HG03196 (cell line): ENCODE data around the gene MSMB.
"Not testable (repeated sequence)": the region's sequence is repeated elsewhere in the genome, so short reads cannot be mapped to it uniquely, and the experiment has no call there.

Source experiments
- ATAC-seq: cut with Tn5 transposase; IDR thresholded peaks from one replicate; pipeline ENCODE4 v1.9.1; 2021; ENCODE audit not compliant: unreplicated experiment

The MSMB gene

GRCh38 chr10:46014683-46015405, 31.2 kb downstream of the MSMB start:
- ATAC-seq = no peak

- no peak for ATAC-seq
Observed at GRCh38 chr10:46014206-46014605, 31.9 kb downstream of the MSMB start.

- ATAC-seq = no peak
Observed at GRCh38 chr10:46012746-46013145, 33.3 kb downstream of the MSMB start.

DNA sequence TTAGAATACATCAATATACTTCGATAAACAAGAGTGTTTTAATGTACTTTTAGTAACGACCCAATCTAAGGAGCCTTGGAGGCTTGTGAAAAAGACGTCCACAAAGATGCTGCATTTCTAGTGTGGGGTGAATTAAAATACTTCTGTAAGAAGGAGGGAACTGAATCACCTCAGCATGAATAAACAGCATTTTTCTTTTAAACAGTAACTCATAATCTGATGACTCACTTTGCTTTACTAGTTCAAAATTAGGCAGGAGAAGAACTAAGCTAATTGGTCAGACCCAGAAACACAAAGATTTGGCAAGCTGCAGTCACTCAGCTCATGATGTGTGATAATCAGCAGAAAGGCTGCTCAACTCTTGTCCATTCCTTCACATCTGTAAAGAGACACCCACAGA, 39.9 kb downstream of the MSMB start:
- no peak for ATAC-seq

- ATAC-seq = no peak
Observed at GRCh38 chr10:46005383-46005782, 40.7 kb downstream of the MSMB start.

DNA sequence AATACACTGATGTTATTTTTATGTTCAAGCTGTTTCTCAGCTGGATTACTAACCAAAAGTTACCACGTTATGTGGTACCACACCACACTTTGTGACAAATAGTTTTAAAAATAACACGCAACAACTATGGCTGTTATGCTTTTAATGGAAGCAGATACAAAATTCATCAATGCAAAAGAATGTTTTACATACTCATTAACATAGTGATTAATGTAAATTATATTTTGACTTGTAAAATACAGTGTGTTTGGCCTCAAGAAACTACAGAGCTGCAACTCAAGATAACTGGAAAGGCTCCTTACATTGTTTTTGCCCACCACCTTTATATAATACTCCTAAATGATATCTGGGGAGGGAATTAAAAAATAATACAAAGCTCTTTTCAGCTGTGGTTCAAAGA, 41.1 kb downstream of the MSMB start:
- no peak for ATAC-seq

GRCh38 chr10:46002916-46003693, 43.0 kb downstream of the MSMB start:
- ATAC-seq = no peak

GRCh38 chr10:46002189-46002687, 43.8 kb downstream of the MSMB start:
- ATAC-seq = not testable (repeated sequence)

GRCh38 chr10:46001187-46001756, 44.8 kb downstream of the MSMB start:
- ATAC-seq = no peak

GRCh38 chr10:46000538-46000937, 45.5 kb downstream of the MSMB start:
- no peak for ATAC-seq

GRCh38 chr10:45999955-46000354, 46.1 kb downstream of the MSMB start:
- ATAC-seq = not testable (repeated sequence)

DNA sequence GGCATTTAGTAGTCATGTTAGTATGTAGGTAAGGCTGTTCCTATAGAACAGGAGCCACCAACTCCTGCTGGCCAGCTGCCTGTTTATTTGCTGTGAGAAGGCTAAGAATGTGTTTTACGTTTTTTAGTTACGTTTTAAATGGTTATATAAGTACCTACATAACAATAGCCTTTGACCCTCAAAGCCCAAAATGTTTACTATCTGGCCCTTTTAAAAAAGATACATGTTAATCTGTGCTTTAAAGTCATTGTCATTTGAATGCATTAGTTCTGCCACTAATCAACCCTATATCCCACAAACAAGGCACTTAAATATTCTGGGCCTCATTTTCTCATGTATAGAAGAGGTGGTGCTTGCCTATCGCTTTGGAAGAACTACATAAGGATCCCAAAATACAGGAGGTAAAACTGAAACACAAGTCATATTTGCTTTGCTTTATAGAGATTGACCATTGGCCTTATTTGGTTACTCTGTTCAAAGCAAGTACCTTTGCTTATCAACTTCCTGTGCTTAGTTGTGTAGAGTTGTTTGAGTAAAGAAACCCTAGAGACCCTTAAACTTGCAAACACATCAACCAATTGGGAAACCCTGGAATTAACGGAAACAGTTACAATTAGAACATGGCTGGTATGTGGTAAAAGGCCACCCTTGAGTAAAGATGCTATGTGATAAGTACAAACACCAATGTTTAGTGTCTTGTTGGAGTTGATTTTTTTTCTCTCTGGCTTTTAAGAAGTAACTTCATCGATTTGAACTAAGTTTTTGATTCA, 47.9 kb downstream of the MSMB start:
- ATAC-seq = no peak

DNA sequence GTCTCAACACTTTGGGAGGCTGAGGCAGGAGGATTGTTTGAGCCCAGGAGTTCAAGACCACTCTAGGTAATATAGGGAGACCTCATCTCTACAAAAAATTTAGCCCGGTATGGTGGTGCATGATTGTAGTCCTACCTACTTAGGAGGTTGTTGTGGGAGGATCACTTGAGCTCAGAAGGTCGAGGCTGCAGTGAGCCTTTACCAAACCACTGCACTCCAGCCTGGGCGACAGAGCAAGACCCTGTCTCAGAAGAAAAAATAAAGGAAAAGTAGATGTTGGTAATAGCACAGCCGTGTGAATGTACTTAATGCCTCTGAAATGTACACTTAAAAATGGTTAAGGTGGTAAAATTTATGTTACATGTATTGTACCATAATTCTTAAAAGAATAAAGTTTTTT, 48.5 kb downstream of the MSMB start:
- ATAC-seq = no peak

- ATAC-seq = not testable (repeated sequence)
Observed at GRCh38 chr10:45985590-45985989, 60.5 kb downstream of the MSMB start.

GRCh38 chr10:45984473-45984872, 61.6 kb downstream of the MSMB start:
- ATAC-seq = not testable (repeated sequence)

GRCh38 chr10:45983538-45984186, 62.4 kb downstream of the MSMB start:
- not testable (repeated sequence) for ATAC-seq
